Fibroblast of mammary gland (primary cell): ENCODE results near the gene APC.

Experiments
- DNase-seq: peaks from one replicate; pipeline ENCODE4 v3.0.0-alpha.2; 2010; ENCODE audit warnings: low read depth
- H3K4me3 ChIP-seq: 2 replicates; pipeline ENCODE4 v1.5.1; 2011; ENCODE audit warnings: low read depth, mild to moderate bottlenecking, low read length, moderate library complexity; ENCODE audit not compliant: control insufficient read depth
- CTCF ChIP-seq: conservative IDR thresholded peaks from 2 replicates; pipeline ENCODE4 v1.5.1; 2011; ENCODE audit warnings: low read depth, low read length, inconsistent platforms; ENCODE audit not compliant: control insufficient read depth, insufficient read depth

Gene APC

GRCh38 chr5:112733586-112733985 is 4.1 kb upstream of the APC start:
- no peak overlapping the region for H3K4me3 ChIP-seq
- TF ChIP-seq CTCF: no peak
- DNase-seq: peak; percentile 6

- TF ChIP-seq CTCF: no peak
- no peak for DNase-seq
- H3K4me3 ChIP-seq: no peak overlapping the region
Observed at GRCh38 chr5:112734597-112734996, 3.1 kb upstream of the APC start.

DNA sequence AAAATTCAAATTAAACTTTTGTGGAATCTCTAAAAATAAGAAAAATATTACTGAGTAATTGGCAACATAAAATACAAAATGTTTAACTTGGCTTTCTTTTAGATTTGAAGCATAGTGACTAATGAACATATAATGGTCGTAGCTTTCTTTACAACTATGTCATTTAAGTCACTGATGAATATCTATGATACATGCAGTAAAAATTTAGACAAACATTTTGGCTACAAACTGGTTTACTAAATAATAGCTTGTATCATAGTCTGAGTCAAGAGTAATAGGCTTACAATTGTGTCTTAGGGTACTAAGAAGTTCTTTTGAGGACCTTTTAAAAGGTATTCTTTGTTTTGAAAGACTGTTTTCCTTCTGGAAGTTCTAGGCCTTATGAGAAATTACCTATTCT is 2.0 kb upstream of the APC start:
- no peak for TF ChIP-seq CTCF
- peak; percentile 71 for DNase-seq
- H3K4me3 ChIP-seq: no peak overlapping the region

DNA sequence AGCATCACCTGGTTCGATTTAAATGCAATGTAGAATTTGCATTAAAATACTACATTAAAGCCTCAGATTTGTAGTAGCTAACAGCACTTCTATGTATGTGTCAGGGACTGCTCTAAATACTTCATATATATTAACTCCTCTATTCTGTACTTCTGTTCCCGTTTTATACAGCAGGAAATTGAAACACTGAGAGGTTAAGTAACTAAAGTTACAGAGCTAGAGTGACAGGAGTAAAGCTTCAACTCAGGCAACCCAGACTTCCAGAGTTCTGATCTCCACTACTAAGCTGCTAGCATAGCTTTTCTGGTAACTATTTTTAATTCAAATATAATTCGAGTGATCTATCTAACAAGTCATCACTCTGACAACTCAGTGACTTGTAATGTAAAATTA is 619 bp upstream of the APC start:
- no peak for TF ChIP-seq CTCF
- H3K4me3 ChIP-seq: peak overlapping the region; percentile 87
- DNase-seq: peak; percentile 2

DNA sequence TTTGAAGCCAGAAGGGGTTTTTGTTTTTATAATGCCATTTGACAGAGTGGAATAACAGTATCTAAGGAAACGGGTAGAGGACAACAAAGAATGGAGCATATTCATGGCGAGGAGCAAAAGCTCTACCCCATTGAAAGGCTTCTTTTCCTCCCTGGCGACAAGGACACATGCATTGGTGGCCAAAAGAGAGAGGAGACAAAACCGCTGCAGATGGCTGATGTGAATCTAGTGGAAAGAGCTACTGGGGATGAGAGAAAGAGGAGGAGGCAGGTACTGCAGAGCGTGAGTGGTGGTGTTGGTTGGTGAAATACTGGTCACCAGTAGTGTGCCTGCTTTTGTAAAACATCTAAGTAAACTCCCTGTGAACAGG is 491 bp downstream of the APC start:
- TF ChIP-seq CTCF: no peak
- peak overlapping the region; percentile 87 for H3K4me3 ChIP-seq
- peak; percentile 5 for DNase-seq

DNA sequence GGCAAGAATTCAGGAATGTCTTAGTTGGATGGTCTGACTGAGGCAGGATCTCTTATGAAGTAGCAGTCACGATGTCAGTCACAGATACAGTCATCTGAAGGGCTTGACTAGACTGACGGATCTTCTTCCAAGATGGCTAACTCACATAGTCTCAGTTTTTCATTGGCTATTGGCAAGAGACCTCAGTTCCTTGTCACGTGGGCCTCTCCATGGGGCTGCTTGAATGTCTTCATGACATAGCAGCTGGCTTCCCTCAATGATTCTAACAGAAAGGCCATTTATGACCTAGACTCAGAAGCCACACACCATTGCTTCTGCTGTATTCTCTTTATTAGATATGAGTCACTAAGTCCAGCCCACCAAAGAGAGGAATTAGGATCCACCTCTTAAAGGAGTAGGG is 4.7 kb downstream of the APC start:
- no peak for TF ChIP-seq CTCF
- peak; percentile 14 for DNase-seq
- no peak overlapping the region for H3K4me3 ChIP-seq

DNA sequence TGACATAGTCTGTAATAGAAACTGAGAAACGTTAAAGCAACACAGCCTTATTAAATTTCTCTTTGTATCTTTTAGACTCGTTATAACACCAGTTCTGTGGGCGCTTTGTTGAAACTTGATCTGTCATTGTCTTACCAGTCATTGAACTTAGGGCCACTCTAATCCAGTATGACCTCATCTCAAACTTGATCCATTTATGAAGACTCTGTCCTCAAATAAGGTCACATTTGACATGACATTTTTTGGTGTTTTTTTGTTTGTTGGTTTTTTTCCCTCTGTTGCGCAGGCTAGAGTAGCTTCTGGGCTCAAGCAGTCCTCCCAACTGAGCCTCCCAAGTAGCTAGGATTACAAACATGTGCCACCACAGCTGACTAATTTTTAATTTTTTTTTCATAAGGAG is 5.9 kb downstream of the APC start:
- H3K4me3 ChIP-seq: no peak overlapping the region
- DNase-seq: no peak
- TF ChIP-seq CTCF: no peak
